HG03060 (cell line): ENCODE data around the gene VWA8.

Experiments
- ATAC-seq: cut with Tn5 transposase; IDR thresholded peaks from one replicate; pipeline ENCODE4 v1.9.1; 2021; ENCODE audit warnings: low read depth, moderate number of reproducible peaks; ENCODE audit not compliant: unreplicated experiment

VWA8 gene

DNA sequence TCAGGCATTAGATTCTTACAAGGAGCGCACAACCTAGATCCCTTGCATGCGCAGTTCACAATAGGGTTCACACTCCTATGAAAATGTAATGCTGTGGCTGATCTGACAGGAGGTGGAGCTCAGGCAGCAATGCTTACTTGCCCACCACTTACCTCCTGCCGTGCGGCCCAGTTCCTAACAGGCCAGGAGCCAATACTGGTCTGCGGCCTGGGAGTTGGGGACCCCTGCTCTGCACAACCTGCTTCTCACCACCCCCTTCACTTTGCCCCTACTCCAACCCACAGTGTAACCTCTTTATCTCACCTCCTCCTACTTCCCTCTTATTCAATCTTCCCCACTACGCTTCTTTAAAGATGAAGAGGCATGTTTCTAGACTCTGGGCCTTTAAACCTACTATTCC lies 263.3 kb downstream of the VWA8 start:
- ATAC-seq = no peak

DNA sequence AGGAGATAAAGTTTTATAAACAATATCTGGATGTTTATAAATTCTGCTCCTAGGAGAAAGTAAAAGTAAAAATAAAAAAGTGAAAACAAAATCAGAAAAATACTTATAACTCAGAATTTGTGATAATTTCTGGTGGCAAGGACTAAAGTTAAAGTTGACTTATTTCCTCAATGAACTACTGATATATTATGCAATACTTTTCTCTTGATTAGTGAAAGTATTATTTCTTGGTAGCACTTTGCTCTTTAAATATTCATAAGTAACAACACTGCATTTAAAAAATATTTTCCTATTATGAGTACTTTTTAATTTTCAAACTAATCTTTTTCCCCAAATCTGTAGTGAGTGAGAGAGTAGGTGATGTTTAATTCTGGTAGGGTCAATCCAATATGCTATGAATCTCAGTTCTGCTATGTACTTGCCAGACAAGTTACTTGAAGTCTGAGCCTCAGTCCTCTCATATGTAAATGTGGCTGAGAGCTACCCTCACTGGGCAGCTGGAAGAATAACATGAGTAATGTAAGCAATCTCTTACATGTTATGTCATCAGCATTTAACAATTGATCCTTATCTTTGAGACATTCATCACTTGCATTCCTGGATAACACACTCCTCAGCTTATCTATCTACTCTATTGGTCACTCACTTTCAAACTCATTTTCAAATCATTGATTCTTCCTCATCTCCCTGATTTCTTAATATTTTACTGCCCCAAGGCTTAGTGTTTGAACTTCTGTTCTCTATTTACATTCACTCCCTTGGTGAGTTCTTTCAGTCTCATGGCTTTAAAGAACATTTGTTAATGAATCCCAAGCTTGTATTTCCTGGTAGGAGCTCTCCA lies 264.5 kb downstream of the VWA8 start:
- ATAC-seq = no peak

DNA sequence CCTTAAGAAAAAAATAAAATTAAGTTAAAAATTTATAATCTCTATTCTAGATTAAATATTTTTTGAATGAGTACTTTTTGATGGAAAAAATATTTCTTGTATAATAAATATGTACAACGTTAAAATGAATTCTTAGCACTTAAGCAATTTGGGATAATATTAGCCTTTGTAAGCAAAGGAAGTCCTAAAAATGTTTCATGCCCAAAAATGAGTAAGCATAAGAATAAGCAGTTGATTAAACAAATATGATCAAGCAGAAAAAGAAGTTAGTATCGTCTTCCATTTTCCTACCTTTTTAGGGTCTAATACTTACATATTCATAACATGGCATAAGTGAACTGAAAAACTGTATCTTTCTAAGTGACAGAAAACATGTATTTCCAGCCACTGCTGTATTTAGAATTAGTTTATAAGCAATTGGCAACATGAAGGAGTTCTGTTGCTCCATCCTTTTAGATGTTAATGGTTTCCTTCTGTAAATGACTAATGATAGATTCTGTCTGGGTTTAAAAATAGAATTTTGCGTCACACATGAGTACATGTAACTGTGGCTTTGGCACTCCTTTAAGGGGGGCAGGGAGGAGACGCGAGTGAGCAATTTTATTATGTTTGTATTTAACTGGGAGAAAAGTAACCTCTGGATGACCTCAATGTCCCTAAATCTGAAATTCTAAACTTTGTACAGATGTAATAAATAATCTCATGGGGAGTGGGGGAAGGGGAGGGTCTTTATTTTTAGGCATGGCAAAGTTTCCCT lies 266.2 kb downstream of the VWA8 start:
- ATAC-seq = no peak

DNA sequence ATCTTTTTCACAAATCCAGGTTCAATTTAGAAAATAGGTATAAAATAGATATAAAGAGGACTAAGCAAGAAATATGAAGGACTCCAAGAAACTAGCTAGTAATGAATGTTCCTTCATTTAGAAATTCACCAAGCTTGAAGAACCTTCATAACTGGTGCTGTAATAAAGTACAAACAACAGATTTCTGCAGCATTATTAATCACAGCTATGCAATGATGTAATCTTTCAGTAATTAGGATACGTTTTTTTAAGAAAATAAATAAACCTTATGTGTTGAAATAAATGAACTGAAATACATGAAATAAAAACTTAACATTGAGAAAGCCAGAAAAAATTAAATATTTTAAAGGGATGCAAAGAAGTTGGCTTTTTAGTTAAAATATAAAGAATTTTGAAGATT lies 267.5 kb downstream of the VWA8 start:
- no peak for ATAC-seq

DNA sequence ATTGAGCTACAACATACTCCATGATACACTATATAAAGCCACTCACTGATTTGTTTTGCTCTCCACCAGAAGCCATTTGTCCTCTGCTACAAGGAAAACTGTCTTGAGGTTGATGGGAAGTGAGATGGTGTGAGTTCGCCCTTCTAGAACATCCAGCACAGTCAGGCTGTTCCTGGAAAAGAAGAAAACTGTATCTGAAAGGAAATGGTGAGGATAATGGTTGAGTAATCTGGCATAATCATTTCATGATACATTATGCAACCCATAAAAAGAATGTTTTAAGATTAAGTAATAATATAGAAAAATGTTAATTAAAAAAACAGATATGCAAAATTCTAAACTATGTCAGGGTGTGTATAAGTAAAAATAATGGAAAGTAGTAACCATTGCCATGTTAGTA lies 269.6 kb downstream of the VWA8 start:
- no peak for ATAC-seq

DNA sequence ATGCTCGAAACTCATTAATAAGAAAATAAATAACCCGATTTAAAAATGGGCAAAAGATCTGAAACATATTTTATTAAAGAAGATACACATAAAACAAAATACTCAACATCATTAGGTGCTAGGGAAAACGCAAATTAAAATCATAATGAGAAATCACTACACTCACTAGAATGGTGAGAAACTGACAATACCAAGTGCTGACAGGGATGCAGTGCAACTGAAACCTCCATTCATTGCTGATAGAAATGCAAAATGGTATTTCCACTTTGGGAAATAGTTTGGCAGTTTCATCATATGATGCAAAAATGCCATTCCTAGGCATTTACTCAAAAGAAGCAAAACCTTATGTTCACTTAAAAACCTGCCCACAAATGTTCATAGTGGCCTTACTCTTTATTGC lies 278.1 kb downstream of the VWA8 start:
- ATAC-seq = no peak

DNA sequence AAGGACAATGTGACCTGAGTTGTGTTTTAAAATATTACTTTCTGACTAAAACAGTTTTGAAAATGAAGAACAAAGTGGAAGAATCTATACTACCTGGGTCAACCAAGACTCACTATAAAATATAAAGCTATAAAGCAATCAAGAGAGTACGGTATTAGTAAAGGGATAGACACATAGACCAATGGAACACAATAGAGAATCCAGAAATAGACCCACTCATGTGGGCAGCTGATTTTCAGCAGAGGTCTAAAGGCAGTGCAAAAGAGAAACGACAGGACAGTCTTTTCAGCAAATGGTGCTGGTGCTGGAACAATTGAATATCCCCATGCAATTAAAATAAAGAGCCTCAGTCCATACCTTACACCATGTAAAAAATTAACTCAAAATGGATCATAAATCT lies 278.9 kb downstream of the VWA8 start:
- no peak for ATAC-seq

DNA sequence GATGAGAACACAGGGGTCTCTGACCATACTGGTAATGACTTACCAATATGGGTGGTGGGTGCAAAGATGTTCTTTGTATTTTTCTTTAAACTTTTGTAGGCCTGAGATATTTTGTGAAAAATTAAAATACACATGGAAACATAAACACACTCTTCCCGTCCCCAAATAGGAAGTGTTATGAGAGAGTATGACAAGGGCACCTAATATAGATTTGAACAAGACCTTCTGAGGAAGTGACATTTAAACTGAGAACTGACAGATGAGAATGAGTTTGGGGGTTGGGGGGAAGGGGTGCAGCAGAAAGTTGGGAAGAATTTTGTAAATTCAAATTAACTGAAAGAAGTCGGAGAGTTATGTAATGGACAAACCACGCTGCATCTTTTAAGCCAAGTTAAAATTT lies 279.3 kb downstream of the VWA8 start:
- no peak for ATAC-seq

DNA sequence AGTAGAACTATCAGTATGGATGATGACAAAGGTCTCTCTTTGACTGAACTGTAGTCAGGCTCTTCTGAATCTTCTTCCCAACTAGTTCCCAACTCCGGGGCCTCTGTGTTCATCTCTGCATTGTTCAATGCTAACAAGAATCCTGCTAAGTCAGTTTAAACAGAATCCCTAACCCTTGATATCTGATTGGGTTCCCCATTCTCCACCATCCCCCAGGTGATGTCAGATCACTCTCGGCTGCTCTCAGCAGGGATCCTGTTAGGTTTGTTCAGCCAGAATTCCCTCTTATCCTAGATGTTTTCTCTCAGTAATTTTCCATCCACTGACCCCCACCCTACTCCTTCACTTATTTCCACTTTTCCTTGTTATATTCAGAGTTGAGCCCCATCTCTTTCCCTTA lies 280.0 kb downstream of the VWA8 start:
- no peak for ATAC-seq

DNA sequence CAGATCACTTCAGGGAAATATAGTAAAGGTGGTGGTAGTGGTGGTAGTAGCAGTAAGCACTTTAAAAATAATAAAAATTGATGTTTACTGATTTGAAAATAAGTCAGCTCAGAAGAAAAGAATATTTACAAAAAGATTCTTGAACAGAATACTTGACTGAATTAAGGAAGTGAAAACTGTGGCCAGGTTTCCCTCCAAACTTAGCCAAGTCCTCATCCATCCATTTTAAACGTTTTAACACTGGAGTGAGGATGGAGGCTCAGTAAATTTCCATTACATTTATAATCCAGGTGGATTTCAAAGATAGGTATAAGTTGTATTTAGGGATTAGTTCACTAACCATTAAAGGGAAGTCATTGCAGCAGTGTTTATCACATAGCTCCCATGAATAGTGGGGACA lies 282.1 kb downstream of the VWA8 start:
- no peak for ATAC-seq

DNA sequence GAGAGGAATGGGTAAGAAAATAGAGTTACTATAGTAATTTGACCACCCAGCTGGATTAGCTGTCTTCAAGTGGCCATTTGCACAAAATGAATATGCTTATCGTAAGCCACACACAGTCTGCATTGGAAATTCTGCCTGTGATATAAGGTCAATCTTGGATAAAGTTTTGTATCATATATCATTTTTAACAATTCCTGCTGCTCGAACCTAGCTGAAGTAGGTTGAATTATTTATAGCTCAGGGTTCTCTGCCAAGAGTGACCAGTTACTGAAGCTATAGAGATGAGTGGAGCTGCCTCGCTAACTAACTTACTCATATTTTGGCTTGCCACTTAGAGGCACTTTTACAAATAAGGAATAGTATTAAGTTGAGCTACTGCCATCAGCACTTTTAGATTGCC lies 282.7 kb downstream of the VWA8 start:
- no peak for ATAC-seq

DNA sequence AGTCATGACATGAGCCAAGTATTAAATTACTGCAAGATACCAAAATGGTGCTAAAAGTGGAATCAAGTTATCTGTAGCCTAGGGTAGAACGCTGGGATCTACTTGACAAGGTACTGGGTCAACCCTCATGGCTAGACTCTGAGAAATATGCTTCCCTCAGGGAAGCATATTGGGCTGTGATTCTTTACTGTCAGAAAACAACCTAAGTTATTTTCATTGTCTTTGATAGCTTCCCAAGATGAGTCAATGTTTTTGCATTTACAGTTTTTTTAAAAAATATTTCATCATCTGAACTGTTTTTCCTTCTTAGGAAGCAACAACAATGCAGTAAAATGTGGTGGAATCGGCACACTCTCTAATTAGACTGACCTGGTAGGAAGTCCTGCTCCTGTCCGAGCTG lies 285.6 kb downstream of the VWA8 start:
- no peak for ATAC-seq

DNA sequence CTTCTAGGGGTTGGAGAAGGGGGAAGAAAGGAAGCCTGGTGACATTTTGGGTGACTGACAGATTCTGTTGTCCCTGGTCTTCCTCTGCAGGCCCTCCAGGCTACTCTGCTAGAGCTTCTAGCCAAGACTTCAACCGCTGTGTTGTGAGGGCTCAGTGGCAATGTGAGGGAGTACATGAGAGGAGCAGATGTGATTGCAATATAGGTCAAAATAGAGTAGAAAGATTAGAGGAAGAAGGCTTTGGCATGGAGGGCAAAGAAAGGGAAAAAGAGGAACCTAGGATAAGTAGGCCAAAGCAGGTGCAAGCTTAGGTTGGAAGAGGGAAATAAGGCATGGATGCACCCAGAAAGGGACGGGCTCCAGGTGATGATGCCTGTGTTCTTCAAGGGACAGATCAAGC lies 286.7 kb downstream of the VWA8 start:
- no peak for ATAC-seq

DNA sequence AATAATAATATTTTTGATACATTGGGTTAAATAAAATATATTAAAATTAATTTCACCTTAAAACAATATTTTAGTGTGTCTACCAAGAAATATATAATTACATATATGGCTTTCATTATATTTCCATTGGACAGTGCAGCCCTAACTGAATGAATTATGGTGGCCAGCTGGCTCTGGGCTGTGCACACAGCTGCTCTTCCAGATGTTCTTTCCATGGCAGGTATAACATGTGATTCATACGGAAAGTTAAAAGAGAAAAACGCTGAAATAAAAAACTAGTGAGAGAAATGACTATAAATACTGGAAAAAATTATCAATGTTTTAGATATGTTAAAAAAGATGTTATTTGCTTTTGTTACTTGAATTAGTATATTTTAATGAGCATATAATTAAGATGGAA lies 287.3 kb downstream of the VWA8 start:
- no peak for ATAC-seq

DNA sequence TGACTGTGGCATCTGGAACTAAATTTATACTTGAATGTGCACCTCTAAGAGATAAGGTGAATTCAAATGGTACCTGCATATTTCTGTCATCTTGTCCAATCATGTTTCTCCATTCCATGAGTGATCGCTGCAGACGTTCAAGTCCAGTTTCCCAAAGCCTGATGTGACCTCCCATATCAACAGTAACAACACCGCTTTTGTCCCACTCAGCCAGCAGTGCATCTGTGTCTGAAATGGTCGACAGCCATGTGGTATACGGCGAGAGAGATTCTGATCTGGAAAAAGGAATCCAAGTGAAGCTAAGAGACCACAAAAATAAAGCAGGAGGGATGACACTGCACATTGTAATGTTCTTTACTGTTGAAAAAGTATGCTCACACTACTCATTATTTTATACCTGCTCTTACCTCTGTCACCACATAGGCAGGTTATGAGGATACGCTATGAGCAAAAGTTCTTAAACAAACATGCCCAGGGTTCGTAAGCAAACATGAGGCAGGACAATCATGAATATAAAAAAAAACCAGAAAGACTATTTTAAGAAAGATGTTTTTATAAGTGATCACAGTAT lies 290.0 kb downstream of the VWA8 start:
- ATAC-seq = no peak

DNA sequence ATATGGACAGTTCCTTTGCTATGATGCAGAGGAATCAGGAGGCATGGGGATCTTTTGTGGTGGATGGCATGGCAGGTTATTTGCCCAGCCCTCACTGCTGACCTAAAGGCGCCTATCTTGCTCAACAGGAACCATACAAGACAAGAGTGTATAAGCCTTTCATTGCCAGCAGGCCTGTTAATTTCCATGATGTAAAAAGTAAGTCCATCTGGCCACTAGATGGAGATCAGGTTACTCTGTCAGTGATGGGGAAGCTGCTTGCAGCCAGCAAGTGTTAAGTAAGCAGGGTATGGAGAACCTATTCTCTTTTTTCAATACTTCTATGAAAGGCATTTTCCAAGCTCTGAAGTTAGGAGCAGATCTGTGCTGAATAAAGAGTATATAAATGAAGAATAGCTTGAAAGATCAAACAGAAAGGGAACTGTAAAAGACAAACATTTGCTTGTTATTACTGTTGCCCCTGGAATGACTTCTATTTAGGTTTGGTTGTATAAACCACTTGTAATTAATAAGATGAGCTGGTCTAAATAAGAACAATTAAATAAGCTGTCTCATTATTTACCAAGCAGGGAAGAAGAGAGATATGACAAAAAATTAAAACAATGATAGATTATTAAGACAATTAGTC lies 292.7 kb downstream of the VWA8 start:
- peak; percentile 93 for ATAC-seq

DNA sequence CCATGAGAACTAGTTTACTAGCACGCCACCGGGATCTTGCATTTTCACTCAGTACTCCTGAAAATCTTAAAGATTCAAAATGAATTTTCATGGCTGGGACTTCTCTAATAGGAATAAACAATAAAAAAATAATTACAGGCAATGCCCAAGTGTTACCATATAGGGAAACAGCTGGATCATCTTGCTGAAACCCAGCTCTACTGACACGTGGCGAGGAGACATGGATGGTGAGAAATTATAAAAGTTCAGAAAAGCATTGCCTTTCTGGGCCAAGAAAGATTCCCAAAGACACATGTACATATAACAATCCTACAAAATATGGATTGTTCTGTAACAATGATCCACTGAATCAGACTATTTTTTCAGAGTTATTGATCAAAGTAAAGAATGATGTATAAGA lies 294.3 kb downstream of the VWA8 start:
- ATAC-seq = no peak

DNA sequence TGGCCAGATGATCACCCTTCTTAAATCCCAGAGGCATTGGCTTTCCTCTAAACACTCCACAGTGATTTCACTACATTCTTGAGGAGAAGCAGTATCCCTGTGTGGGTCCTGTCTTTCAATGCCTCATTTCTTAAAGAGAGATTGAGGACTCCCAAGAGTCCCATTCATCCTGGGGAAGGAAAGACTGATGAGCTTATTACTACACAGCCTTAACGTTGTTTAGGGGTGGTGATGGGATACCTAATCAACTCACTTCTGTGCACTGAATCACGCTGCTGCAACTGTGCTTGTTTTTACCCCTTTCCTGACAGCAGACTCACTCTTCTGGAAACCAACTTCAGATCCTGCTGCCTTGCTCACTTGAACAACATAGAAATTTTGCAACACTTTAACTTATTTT lies 300.5 kb downstream of the VWA8 start:
- no peak for ATAC-seq

DNA sequence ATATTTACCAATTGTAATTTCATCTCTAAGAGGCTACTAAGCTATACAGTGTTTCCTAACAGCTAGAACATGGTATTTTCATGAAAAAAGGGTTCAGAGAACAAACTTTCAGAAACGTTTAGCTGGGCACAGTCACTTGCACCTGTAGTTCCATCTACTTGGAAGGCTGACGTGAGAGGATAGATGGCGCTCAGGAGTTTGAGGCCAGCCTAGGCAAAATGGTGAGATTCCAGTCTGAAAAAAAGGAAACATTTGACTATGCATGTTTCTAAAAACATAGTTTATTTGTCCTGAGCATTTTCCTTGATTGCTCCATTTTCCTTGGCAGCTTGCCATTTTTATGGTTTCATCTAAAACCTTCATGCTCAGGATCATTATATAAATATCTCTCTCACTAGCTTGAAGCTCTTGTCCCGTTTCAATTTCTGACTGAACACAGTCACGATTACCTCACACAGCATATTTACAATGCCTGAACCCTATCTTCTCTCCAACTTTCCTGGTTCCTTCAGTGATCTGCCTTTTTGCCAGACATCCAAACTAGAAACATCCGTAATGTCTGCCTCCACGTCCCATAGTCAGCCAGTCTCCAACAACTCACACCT lies 302.8 kb downstream of the VWA8 start:
- ATAC-seq = no peak

DNA sequence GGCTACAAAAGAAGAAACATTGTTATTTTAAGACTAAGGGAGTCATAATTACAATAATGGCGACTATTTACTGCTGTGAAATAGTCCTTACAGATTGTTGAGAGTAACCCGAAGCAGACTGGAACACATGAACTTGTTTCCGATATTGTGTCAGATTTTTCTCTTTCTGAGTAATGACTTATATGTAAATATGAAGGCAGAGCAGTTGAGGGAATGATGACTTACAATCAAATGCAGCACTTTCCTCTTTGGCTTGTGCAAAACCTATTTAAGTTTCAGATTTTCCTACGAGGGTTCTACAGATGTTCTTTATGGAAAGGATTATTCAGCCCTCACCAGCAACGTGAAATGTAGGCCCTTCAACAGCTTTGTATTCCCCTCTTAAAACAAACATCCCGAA lies 304.9 kb downstream of the VWA8 start:
- no peak for ATAC-seq

DNA sequence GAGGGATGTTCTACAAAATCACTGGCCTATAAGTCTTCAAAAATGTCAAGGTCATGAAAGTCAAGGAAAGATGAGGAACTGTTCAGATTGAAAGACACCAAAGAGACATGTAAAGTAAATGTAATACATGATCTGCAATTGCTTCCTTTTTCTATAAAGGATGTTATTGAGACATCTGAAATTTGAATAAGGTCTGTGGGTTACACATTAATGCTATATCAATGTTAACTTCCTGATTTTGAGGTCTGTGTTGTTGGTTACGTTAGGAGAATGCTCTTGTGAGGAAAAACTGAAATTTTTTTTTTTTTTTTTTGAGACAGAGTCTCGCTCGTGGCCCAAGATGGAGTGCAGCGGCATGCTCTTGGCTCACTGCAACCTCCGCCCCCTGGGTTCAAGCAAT lies 306.1 kb downstream of the VWA8 start:
- no peak for ATAC-seq
